Neutrophil (primary cell): ENCODE measurements around the gene B3GNT8.

Experiments
- H3K27ac ChIP-seq: fragments of 200-600 bp; sonication (generic); 2 replicates; pipeline ENCODE4 v1.5.1; 2016; ENCODE audit warnings: mild to moderate bottlenecking, moderate library complexity
- H3K27me3 ChIP-seq: fragments of 200-600 bp; sonication (generic); 2 replicates; pipeline ENCODE4 v1.6.0; 2016; ENCODE audit warnings: mild to moderate bottlenecking
- H3K36me3 ChIP-seq: fragments of 200-600 bp; sonication (generic); 2 replicates; pipeline ENCODE4 v1.5.1; 2017
- H3K4me1 ChIP-seq, 2 experiments: fragments of 200-600 bp in 1 of 2; sonication (generic) in 1 of 2; 1 replicate in 1 of 2; 2 replicates in 1 of 2; pipeline versions ENCODE4 v1.5.1 to v1.6.1; 2013 to 2016; ENCODE audit warnings: low read depth in 1 of 2, low read length in 1 of 2, mild to moderate bottlenecking in 1 of 2, moderate library complexity in 1 of 2; ENCODE audit not compliant: control insufficient read depth in 1 of 2, insufficient read depth in 1 of 2
- H3K4me3 ChIP-seq, 2 experiments: fragments of 200-600 bp in 1 of 2; sonication (generic) in 1 of 2; 1 replicate in 1 of 2; 2 replicates in 1 of 2; pipeline ENCODE4 v1.5.1; 2013 to 2016; ENCODE audit warnings: low read depth in 1 of 2, low read length in 1 of 2, mild to moderate bottlenecking in 1 of 2, moderate library complexity in 1 of 2
- H3K9me3 ChIP-seq: fragments of 200-600 bp; sonication (generic); 2 replicates; pipeline ENCODE4 v1.5.1; 2016
- TF ChIP-seq, protein P1 (sequence below): fragments of 200-600 bp; sonication (generic); IDR thresholded peaks from 2 replicates; pipeline ENCODE4 v1.5.1; 2016; ENCODE audit warnings: antibody characterized with exemption

B3GNT8 gene

DNA sequence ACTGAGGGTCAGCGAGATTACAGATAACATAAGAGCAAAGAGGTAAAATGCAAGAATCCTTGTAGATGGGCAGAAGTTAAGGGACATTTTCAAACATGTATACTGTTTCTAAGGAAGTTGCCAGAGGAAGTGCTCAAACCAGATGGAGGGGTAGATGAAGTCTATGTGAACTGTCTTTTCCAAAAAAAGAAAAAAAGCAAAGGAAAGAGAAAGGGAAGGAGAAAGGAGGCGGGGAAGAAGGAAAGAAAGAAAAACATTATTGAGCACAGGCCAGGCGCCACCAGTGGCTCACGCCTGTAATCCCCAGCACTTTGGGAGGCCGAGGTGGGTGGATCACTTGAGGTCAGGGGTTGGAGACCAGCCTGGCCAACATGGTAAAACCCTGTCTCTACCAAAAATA lies 7.3 kb upstream of the B3GNT8 start:
- TF ChIP-seq, protein P1, sequence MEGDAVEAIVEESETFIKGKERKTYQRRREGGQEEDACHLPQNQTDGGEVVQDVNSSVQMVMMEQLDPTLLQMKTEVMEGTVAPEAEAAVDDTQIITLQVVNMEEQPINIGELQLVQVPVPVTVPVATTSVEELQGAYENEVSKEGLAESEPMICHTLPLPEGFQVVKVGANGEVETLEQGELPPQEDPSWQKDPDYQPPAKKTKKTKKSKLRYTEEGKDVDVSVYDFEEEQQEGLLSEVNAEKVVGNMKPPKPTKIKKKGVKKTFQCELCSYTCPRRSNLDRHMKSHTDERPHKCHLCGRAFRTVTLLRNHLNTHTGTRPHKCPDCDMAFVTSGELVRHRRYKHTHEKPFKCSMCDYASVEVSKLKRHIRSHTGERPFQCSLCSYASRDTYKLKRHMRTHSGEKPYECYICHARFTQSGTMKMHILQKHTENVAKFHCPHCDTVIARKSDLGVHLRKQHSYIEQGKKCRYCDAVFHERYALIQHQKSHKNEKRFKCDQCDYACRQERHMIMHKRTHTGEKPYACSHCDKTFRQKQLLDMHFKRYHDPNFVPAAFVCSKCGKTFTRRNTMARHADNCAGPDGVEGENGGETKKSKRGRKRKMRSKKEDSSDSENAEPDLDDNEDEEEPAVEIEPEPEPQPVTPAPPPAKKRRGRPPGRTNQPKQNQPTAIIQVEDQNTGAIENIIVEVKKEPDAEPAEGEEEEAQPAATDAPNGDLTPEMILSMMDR = no peak
- Histone ChIP-seq H3K4me3 (no peak overlapping the region), H3K9me3 (no peaks in the 10 kb centered on the region), H3K27me3 (no peaks in the 10 kb centered on the region), H3K4me1 (peaks cover 26 to 40% of the 10 kb centered on the region in 2 experiments), H3K27ac (no peak overlapping the region), H3K36me3 (peaks cover 15% of the 10 kb centered on the region)

DNA sequence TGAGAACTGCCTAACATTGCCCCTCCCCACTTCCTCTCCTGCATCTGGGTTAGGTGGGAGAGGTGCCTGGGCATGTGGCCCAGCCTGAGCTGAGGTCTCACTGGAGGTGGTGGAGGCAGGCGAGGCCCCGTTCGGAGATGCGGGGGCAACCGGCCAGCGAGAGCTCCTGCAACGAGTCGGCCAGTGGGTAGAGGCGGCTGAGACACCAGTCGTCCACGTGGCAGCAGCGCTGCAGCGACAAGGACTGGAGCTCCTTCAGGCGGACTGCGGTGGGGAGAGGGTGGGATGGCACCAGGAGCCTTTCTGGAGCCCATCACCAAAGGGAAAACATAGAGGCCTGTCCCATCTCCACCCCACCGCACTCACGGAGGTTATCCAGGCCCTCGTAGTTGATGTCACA lies 6.0 kb upstream of the B3GNT8 start:
- Histone ChIP-seq H3K4me1 (peaks cover 35 to 42% of the 10 kb centered on the region in 2 experiments), H3K27ac (no peak overlapping the region), H3K4me3 (no peak overlapping the region), H3K27me3 (no peaks in the 10 kb centered on the region), H3K9me3 (no peaks in the 10 kb centered on the region), H3K36me3 (peaks cover 15% of the 10 kb centered on the region)
- TF ChIP-seq, protein P1 = no peak

DNA sequence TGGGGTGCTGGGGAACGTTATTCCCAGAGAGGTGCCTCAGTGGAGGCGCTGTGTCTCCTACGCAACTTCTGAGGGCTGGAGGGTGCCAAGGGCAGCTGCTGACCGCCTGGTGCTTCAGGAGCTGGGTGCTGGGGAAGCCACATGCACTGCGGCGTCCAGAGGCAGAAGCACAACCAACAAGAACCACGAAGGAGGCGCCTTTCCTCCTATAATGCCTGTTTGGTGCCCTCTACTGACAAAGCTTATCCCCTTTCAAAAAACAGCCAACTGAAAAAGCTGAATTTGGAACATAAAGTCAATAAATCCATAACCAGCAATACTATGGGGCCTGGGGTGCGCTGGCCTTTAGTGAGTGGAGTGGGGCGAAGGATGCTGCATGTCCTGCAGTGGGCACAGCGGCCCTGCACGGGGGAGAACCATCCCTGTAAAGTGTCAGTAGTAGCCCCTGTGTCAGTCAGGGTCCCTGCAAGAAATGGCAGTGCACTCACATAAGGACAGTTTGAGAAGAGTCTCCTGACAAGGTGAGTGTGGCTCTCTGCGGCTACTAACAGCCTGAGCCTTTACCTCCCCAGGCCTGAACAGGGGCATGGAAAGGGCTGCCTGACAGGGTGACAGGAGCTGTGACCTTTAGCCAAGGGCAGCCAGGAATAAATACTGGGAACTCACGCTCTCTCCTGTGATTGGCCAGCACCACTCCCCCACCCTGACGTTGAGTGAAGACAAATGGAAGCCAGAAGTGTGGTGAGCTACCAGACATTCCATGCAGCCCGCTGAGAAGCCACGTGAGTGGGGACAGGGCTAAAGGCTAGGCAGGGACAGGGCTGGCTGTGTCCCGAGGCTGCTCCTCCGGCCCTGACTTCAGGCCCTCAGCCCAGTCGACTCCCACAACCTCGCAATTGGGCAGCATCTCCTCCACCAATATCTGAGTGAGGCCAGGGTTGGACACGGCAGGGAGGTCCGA lies 4.5 kb upstream of the B3GNT8 start:
- H3K27me3 ChIP-seq = no peaks in the 10 kb centered on the region
- H3K4me1 ChIP-seq = peaks cover 43 to 50% of the 10 kb centered on the region in 2 experiments
- H3K27ac ChIP-seq = peak overlapping the region; percentile 57
- H3K36me3 ChIP-seq = peaks cover 15% of the 10 kb centered on the region
- no peaks in the 10 kb centered on the region for H3K9me3 ChIP-seq
- TF ChIP-seq, protein P1 = peak; percentile 38
- no peak overlapping the region for H3K4me3 ChIP-seq

DNA sequence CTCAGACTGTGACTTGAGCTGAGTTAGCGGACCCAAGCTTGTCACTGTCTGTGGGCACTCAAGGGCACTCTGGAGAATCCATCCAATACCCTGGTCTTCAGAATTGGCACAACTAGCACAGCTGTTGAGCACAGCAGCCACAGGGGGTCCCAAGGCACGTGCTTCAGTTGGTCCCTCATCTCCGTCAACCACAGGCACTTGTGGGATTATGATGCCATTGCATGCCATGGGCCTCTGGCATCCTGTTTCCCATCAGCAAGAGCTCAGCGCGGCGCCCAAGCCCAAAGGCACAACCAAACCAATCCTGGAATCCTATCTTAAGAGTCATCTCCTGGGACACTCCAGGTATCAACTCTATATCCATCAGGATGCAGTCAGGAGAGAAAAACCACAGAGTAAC lies 3.7 kb upstream of the B3GNT8 start:
- peak overlapping the region; percentile 57 for H3K27ac ChIP-seq
- H3K4me3 ChIP-seq = no peak overlapping the region
- H3K36me3 ChIP-seq = peaks cover 21% of the 10 kb centered on the region
- peaks cover 49 to 58% of the 10 kb centered on the region in 2 experiments for H3K4me1 ChIP-seq
- H3K27me3 ChIP-seq = no peaks in the 10 kb centered on the region
- TF ChIP-seq, protein P1 = no peak
- no peaks in the 10 kb centered on the region for H3K9me3 ChIP-seq

DNA sequence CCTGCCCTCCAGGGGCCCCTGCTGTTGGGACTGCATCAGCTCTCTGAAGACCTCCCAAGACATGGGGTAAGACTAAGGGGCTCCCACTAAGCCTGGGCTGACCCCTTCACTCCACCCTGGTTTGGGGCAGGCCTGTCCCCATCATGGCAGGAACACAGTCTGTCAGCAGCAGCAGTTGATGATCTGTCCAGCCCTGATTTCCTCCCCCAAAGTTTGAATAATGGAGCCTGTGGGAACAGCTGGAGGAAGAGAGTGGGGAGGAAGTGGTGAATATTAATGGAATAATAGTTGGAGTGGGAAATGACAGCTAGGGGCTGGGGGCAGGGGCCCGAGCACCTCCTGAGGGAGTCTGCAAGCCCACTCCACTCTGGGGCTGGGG lies 1.3 kb upstream of the B3GNT8 start:
- Histone ChIP-seq H3K4me3 (peak overlapping the region; percentile 94 to 100), H3K9me3 (no peaks in the 10 kb centered on the region), H3K27me3 (no peaks in the 10 kb centered on the region), H3K27ac (peak overlapping the region; percentile 96), H3K4me1 (peaks cover 73 to 80% of the 10 kb centered on the region in 2 experiments), H3K36me3 (peaks cover 43% of the 10 kb centered on the region)
- TF ChIP-seq, protein P1 = no peak
